ENCODE results near the gene SBK2.
A peak's percentile ranks its signal among the peaks of the same experiment; 100 is the strongest.

SBK2 gene

DNA sequence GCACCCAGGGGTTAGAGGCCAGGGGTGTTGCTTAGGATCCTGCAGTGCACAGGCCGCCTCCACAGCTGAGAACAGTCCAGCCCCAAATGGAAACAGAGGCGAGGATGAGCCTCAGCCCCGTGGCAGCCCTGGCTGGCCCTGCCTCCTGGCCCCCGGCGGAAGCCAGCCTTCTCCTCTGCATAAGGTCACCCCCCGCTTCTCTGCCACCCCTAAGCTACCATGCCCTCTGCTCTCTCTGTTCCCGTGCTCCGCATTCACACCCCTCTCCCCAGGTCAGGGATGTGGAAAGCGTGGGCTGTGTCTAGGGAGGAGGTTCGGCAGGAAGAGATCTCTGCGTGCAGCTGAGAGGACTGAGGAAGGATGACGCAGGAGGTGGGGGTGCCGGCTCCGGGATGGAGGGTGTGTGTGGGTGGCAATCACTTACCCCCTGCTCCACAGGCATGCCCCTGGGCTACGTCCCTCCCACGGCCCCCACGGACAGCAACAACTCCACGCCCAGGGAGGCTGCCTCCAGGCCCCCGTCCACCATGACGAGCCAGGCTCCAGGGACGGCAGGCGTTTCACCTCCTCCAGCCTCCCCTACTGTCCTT, 42.7 kb downstream of the SBK2 start:
- Histone ChIP-seq H3K27ac (ENCODE audit: poor library complexity, severe bottlenecking) (no peak overlapping the region), H3K27me3 (ENCODE audit: insufficient read depth, poor library complexity, severe bottlenecking) (no peaks in the 10 kb centered on the region), H3K9me3 (ENCODE audit: severe bottlenecking) (no peaks in the 10 kb centered on the region), H3K36me3 (ENCODE audit: low read depth) (no peaks in the 10 kb centered on the region), H3K4me1 (ENCODE audit: insufficient read depth, poor library complexity, severe bottlenecking) (peaks cover 2% of the 10 kb centered on the region), H3K4me3 (ENCODE audit: severe bottlenecking) (no peak overlapping the region)
- ATAC-seq (ENCODE audit: low read depth) (no peak), DNase-seq (ENCODE audit: low spot score) (no peak)
- TF ChIP-seq, protein P1, sequence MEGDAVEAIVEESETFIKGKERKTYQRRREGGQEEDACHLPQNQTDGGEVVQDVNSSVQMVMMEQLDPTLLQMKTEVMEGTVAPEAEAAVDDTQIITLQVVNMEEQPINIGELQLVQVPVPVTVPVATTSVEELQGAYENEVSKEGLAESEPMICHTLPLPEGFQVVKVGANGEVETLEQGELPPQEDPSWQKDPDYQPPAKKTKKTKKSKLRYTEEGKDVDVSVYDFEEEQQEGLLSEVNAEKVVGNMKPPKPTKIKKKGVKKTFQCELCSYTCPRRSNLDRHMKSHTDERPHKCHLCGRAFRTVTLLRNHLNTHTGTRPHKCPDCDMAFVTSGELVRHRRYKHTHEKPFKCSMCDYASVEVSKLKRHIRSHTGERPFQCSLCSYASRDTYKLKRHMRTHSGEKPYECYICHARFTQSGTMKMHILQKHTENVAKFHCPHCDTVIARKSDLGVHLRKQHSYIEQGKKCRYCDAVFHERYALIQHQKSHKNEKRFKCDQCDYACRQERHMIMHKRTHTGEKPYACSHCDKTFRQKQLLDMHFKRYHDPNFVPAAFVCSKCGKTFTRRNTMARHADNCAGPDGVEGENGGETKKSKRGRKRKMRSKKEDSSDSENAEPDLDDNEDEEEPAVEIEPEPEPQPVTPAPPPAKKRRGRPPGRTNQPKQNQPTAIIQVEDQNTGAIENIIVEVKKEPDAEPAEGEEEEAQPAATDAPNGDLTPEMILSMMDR (IDR thresholded peaks at IDR 0.05; ENCODE audit: poor library complexity, severe bottlenecking) = no peak

DNA sequence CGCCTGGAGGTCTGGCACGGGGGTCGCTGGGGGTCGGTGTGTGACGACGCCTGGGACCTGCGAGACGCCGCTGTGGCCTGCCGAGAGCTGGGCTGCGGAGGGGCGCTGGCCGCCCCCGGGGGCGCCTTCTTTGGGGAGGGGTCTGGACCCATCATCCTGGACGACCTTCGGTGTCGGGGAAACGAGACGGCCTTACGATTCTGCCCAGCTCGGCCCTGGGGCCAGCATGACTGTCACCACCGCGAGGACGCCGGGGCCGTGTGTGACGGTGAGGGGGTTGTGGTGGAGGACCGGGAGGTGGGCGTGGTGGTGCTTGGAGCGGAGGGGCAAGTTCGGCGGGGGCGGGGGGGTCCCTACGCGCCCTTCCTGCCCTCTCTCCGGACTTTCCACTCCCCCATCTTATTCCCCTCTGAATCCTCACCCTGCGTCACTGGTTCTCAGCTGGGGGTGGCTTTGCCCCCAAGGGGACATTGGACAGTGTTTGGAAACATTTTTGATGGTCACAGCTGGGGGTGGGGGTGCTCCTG, 43.2 kb downstream of the SBK2 start:
- Histone ChIP-seq H3K4me3 (ENCODE audit: severe bottlenecking) (no peak overlapping the region), H3K4me1 (ENCODE audit: insufficient read depth, poor library complexity, severe bottlenecking) (peaks cover 2% of the 10 kb centered on the region), H3K36me3 (ENCODE audit: low read depth) (no peaks in the 10 kb centered on the region), H3K9me3 (ENCODE audit: severe bottlenecking) (no peaks in the 10 kb centered on the region), H3K27ac (ENCODE audit: poor library complexity, severe bottlenecking) (no peak overlapping the region), H3K27me3 (ENCODE audit: insufficient read depth, poor library complexity, severe bottlenecking) (no peaks in the 10 kb centered on the region)
- TF ChIP-seq, protein P1 (IDR thresholded peaks at IDR 0.05; ENCODE audit: poor library complexity, severe bottlenecking) = no peak
- peak; percentile 65 for DNase-seq (ENCODE audit: low spot score)
- no peak for ATAC-seq (ENCODE audit: low read depth)

DNA sequence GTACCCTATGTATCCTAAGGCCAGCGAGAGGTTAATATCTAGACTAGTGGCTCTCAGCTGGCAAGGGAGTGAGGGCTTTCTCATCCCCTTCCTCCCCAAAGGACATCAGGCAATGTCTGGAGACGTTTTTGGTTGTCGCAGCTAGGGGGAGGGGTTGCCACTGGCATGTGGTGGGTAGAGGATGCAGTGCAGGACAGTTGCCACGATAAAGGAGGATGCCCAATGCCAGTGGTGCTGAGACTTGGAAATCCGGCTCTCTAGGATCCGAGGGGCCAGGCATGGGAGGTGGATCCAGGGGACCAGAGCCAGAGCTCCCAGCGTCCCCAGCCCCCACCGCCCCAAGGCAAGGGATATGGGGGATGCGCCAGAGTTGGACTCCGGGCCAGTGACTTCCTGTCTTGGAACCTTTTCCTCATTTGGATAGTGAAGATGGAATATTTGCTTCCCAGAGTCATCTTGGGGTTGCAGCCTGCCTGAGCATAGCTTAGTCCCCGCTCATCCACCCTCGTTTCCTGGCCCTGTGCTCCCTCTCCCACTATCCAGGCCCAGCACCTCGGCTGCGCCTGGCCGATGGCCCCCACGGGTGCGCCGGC, 43.8 kb downstream of the SBK2 start:
- H3K36me3 ChIP-seq (ENCODE audit: low read depth) = no peaks in the 10 kb centered on the region
- no peak overlapping the region for H3K27ac ChIP-seq (ENCODE audit: poor library complexity, severe bottlenecking)
- H3K4me3 ChIP-seq (ENCODE audit: severe bottlenecking) = no peak overlapping the region
- peaks cover 2% of the 10 kb centered on the region for H3K4me1 ChIP-seq (ENCODE audit: insufficient read depth, poor library complexity, severe bottlenecking)
- ATAC-seq (ENCODE audit: low read depth) (no peak), DNase-seq (ENCODE audit: low spot score) (no peak)
- TF ChIP-seq, protein P1 (IDR thresholded peaks at IDR 0.05; ENCODE audit: poor library complexity, severe bottlenecking) = no peak
- H3K9me3 ChIP-seq (ENCODE audit: severe bottlenecking) = no peaks in the 10 kb centered on the region
- no peaks in the 10 kb centered on the region for H3K27me3 ChIP-seq (ENCODE audit: insufficient read depth, poor library complexity, severe bottlenecking)

DNA sequence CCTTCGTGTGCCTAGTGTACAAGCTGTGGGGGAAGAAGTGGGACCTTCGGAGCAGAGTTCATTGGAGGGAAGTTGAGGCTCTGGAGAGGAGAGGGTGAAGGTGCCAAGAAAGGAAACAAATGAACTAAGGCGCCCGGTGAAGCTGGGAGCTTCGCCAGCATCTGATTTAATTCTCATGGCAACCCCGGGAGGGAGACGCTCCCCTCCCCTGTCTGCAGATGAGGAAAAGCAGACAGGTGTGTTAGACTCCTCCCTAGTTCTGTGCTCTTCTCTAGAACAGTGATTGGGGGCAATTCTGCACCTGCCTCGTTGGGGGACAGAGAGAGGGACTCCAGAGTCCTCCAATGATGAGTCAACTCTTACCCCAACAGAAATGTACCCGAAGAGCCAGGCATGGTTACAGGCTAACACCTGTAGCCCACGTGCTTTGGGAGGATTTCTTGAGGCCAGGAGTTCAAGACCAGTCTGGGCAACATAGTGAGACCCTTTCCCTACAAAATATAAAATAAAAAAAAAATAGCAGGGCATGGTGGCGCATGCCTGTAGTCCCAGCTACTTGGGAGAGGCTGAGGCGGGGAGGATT, 44.5 kb downstream of the SBK2 start:
- peaks cover 7% of the 10 kb centered on the region for H3K4me1 ChIP-seq (ENCODE audit: insufficient read depth, poor library complexity, severe bottlenecking)
- H3K27me3 ChIP-seq (ENCODE audit: insufficient read depth, poor library complexity, severe bottlenecking) = no peaks in the 10 kb centered on the region

More for the DNA sequence above, 44.5 kb downstream of the SBK2 start:
- no peak for DNase-seq (ENCODE audit: low spot score)
- H3K36me3 ChIP-seq (ENCODE audit: low read depth) = no peaks in the 10 kb centered on the region
- no peaks in the 10 kb centered on the region for H3K9me3 ChIP-seq (ENCODE audit: severe bottlenecking)
- no peak overlapping the region for H3K27ac ChIP-seq (ENCODE audit: poor library complexity, severe bottlenecking)
- no peak for ATAC-seq (ENCODE audit: low read depth)
- no peak overlapping the region for H3K4me3 ChIP-seq (ENCODE audit: severe bottlenecking)
- TF ChIP-seq, protein P1 (IDR thresholded peaks at IDR 0.05; ENCODE audit: poor library complexity, severe bottlenecking) = no peak

Measured in RWPE2 (cell line).